Hematopoietic multipotent progenitor cell (in vitro differentiated cells): ENCODE results near the gene TET2. TPM values are rescaled to one million over a fixed set of nuclear protein-coding genes. Genes with fewer than 3 reads are reported as not detected.
A peak's percentile ranks its signal among the peaks of the same experiment; 100 is the strongest.

Experiments
- DNase-seq, 3 donors: peaks; one replicate each; pipeline ENCODE4 v3.0.0-alpha.2; 2011 to 2015; ENCODE audit warnings: low read depth in 2 of 3, low spot score in 2 of 3
- total RNA-seq: library from RNA; depleted of rRNA; stranded (reverse); fragments of >200 nt; gene quantifications from one replicate; pipeline ENCODE4 v1.2.3, GENCODE V29; 2012

Gene TET2
- total RNA-seq, 1 donor: 29.4 TPM

DNA sequence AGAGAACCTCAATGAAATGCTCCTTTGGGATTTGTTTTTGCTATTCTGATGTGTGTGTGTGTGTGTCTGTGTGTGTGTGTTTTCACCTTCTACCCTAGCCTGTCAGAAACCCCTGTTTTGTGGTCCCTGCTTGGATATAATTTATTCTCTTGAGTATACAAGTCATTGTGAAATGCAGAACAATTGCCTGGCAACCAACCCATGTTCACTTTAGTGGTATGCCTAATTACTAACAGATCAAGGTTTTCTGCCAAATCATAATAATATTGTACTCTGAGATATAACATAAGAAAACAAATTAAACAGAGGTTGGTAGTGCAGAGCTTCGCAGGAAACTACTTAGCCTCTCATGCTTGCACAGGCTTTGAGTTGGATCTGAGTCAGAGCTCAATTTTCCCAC is 7.0 kb upstream of the TET2 start:
- DNase-seq: peak in 1 of 3 donors; percentile 67

DNA sequence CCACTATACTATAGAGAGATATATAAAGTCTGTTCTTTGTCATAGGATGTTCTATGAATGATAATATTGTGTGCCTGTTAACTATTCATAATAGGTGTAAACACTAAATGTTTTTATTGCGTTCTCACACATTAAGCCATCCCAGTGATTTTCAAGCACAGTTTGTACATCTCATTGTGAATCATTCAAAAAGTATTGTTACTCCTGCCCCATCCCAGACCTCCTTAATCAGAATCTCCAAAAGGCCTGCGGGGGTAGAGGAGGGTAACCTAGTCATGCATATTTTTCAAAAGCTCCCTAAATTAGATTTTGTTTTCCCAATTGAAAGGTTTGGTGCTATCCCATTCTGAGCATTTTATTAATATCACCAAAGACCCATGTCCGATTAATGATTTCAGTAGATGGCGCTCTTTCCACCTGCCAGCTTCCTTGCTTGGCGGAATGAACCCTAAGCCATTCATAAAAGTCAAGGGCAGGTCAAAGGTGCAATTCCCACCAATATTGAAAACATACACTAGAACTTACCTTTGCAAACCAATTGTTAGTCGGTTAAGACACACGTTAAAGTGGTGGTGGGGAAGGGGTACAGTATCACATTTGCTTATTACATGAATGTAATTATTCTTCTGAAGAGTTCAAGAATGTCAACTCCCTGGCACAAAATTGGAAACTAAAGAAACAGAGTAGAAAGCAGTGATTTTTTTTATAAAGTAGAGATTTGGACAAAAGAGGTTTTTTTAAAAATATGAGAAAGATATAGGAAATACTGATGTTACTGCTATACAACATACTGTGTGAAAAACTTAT is 5.8 kb upstream of the TET2 start:
- DNase-seq: peak; percentile 24 to 35 (median 31)

DNA sequence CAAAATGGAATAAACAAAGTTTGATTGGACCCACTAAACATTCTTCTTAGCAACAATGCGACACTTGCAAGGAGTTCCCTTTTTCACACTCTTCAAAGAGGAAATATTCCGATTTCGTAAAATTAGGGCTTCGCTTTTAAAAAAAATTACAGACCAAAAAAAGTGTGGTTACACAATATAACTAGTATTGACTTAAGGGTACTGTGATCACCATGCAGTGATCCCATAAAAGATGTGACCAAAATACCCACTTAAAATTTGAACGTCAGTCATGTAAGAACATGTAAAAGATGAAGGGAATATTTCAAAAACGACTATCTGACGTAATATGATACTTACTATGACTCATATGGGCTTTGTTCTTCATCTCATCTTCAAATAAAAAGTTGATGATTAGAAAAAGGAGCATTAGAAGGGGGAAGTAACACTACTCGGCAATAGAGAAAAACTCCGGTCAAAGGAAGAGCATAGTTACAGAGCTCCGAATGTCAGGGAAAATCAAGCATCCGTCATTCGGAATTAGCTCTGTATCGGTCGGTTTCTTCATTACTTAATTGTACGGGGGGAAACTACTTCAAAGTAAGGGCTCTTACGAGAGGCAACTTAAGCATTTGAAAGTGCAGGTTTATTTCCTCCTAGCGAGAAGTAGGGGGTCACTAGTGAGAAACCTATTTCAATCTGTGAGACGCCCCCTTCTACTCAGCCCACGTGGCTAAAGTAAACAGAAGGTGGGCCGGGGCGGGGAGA is 1.3 kb upstream of the TET2 start:
- peak; percentile 6 to 75 (median 56) for DNase-seq

DNA sequence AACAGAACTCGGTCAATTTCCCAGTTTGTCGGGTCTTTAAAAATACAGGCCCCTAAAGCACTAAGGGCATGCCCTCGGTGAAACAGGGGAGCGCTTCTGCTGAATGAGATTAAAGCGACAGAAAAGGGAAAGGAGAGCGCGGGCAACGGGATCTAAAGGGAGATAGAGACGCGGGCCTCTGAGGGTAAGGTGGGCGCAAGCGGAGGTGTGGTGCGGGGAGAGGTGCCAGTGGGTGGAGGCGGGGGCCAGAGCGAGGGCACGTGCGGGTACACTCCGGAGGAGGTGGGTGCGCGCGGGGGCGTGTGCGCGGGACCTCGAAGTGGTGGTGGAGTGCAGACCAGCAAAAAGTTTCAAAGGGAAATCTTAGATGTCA is 787 bp upstream of the TET2 start:
- peak in 1 of 3 donors; percentile 45 for DNase-seq

DNA sequence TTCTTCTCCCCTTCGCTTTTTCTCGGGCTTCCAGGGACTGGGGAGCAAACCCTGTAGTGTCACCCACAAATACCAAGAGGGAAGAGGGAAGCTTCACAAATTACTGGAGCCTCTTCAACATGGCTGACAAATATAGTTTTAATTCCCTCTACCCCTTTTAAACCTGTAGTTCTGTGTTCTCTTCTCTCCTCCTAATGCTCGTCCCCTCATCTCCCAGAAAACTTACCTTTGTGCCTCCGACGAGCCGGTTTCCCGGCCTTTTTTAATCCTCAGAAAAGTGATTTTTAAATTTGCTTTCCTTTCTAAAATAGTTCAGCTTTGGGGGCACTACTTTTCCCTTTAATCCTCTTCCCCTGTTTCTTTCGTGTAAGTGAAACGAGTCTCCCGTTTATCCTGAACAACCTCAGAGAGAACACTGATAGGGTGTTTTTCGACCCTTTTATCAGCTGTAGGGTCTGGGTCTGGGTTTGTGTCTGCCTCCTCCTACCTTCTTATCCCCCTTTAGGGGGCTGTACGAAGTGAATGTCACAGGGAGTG is 408 bp downstream of the TET2 start:
- DNase-seq: peak in 1 of 3 donors; percentile 11

DNA sequence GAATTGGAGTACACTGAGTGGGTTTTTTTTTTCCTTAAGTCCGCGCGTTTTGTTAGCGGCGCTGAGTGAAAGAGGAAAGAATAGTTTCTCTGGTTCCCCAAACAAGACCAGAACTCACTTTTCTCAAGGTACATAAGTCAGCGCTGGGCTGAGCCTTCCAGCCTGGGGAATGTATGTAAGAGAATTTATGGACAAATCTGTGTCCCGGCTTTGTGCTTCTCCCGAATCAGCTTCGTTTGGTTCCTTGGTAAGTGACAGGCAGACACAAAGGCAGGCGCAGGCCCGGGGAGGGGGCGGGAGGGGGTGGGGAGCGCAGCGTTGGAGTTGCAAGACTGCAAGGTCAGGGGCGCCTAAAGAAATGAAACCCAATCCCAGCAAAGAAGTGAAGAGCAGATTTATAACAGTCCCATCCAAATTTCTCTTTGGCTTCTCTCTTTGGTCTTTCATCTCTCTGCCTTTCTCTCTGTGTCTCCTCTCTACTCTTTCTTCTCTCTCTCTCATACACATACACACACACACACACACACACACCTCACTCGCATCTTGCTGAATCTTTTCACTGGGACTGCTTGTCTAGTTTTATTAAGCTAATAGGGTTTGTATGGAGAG is 981 bp downstream of the TET2 start:
- peak in 2 of 3 donors; percentile 38 to 59 for DNase-seq

DNA sequence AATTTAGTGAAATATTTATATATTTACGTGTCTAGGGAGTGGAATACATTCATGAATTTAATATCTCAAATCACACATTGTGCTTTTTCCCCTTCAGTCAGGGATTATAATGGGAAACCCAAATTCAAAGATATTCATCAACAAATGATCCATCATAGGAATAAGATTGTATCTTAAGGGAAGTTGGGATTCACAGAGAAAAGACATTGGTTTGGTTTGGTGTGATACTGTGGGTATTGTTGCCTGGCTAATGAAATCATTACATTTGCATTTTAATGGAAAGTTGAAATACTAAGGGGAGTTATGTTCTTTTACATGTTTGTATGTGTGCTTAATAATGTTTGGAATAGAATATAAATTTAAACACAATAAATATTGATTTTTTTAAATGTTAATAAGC is 1.7 kb downstream of the TET2 start:
- DNase-seq: no peak

DNA sequence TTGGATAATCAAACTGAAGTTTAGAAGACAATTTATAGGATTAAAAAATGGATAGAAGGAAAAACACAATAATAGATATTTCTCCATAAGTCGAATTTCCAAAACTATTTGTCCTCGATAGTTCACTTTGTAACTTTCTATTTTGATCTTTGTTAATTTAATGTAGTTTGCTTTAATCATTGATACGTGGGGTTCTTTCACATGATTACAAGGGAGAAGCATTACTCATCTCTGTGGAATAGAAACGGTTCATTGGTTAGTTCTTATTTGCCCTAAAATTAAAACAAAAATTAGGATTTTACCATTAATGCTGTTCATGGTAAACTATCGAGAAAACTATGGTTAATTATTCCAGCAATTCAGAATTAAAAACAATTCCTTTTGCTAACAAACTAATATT is 2.1 kb downstream of the TET2 start:
- no peak for DNase-seq

DNA sequence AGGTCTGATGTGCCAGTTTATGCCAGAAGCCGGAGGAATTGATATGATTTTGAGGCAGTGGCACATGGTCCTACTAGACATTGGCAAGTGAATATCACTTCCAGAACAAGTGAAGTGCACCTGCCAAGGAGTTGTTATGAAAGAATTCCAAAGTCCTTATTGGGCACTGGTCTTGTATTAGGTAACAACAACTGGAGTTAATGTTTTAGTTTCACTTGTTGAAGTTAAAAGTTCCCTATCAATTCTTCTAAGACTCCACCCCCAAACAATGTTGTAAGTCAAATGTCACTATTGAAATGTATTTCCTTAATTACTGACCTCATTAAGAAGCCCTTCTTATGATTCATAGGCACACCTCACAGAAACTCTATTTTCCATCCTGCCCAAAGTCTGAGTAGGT is 3.1 kb downstream of the TET2 start:
- DNase-seq: peak in 1 of 3 donors; percentile 11

DNA sequence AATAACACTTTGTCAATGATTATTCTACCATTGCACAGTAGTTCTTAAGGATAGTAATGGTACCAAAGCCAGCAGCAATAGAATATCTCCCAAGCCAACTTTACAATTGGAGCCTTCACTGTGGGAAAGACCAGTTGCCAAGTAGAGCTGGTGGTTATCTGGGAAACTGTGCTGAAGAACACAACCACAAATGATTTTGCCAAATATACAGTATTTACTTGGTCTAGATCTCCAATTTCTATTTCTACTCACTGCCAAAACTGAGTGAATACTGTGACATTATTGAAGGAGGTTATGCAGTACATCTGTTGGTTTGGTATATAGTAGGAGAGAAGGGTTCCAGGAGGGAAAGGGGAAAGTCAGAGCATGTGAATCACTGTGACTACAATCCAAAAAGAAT is 3.8 kb downstream of the TET2 start:
- no peak for DNase-seq

DNA sequence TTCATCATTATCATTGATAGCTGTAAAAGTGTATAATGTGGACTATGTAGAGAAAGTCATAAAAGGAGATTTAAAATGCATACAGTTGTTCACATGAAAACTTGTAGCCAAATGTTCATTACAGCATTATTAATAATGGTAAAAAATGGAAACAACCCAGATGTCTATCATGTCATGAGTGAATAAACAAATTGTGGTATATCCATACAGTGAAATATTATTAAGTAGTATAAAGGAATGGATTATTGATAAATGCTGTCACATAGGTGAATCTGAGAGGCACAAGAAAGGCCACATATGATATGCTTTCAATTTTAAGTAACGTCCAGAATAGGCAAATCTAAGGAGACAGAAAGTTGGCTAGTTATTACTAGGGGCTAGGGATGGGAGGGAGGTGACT is 7.1 kb downstream of the TET2 start:
- DNase-seq: no peak

DNA sequence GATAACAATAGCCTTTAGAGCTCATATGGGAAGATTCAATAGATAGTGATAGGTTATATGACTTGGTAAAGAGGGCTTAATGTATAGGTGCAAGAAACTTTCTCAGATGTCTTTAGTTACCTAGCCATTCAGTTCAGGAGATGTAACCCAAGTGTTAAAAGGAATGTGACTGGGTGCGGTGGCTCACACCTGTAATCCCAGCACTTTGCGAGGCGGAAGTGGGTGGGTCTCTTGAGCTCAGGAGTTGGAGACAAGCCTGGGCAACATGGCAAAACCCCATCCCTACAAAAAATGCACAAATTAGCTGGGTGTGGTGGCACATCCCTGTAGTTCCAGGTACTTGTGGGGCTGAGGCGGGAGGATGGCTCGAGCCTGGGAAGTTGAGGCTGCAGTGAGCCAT is 7.9 kb downstream of the TET2 start:
- no peak for DNase-seq

DNA sequence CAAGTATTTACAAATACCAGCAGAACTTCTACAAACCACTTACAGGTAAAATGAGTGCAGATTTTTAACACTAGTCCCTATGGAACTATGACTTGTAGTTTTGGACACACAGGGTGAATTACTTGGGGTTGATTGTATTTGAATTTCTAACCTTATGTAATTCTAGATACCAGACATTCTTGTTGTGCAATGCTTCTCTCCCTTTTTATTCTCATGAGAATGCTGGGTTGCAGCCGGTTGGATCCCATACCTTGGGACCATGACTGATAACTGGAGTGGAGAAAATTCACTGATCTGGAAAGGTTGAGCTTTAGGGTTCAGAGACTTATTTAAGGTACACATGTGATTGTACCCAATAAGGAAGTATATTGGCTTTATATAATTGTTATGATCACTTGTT is 8.8 kb downstream of the TET2 start:
- no peak for DNase-seq

DNA sequence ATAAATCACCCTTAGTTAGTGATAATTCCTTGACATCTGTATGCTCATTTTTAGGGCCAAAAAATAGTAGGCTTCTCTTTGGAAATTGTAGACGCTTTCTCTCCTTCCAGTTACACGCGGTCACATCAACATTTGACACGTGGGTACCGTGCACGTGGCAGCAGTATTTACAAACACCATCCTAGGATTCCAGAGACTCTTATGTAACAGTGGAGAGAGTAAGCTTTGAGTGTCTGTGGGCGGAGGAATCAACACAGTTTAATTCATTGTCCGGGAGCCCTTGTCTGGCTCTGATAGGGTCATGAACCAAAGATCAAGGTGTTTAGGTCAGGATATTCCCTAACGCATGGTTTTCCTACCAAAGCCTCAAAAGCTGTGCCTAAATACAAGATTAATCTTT is 12.2 kb downstream of the TET2 start:
- DNase-seq: no peak

DNA sequence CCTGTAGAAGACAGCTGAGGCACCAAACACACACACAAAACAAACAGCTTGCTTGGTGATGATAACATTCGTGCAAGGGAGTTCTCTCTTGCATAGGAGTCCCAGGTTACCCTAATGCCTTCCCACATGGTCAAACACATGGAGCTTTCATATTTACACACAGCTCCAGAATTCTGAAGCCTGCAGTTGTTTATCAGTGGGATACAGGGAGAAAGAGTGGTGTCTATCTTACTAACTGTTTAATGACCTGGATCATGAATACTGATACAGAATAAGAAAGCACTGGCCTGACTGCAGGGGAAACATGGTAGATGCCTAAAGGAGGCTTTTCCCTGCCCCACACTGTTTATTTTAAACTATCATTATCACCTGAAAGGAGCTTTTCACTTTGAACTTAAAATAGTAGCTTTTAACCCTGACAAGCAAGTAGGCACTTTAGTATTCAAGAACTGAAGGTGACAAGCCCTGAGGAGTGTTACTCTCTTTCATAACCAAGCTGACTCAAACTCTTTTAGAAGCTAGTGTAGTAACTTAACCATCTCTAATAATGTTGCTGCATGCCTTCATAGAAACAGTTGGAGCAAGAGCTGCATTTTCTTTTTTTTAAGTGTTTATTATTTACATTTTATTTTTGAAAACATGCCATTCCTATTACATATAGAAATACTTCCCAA is 15.6 kb downstream of the TET2 start:
- DNase-seq: no peak

DNA sequence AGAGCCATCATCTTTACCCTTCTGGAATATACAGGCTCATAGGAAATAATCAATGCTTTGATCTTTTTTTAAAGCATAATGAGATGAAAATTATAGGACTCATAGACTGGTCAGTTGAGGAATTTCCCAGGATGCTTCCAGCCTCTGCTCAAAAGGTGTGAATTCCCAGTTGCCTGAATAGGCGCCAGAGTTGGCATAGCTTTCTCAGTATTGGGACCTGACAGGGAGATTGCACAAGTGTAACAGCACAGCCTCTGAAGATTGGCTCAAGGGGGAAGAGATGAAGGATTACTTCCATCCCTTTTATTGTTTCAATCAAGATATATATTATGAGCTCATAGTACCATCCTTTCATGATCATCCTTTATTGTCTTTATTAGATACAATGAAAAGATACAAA is 17.9 kb downstream of the TET2 start:
- no peak for DNase-seq

DNA sequence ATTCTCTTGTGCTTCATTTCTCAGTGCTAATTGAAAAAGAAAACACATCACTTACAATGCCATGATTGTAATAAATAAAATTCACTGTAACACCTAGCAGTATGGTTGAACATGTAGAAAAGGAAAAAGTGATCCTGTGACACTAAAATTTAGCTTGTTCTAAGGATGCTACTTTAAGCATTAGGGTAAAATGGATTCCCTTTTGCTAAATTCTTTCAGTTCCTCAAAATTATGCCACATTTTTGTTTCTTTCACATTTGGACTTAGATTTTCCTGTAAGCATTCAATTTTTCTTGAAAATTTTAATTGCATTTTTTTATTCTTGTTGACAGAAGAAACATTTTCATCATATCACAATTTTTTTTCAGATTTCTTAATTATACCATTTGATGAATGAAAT is 19.4 kb downstream of the TET2 start:
- DNase-seq: no peak

DNA sequence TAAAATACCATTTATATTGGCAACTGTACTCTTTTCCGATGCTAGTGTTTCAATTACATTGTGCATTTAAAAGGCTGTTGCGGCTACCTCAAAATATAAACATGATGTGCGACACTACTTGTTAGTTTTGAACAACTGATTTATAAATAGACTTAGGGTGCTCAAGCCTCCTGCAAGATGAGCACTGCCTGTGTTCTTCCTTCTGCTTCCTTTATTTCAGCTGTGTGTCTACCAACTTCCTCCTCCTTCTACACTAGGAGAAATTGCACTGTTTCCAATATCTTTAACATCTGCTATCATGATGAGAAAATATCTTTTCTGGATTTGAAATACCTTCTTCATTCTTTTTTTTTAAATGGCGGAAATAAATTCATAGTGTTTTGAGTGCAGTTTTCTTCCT is 24.0 kb downstream of the TET2 start:
- DNase-seq: no peak

DNA sequence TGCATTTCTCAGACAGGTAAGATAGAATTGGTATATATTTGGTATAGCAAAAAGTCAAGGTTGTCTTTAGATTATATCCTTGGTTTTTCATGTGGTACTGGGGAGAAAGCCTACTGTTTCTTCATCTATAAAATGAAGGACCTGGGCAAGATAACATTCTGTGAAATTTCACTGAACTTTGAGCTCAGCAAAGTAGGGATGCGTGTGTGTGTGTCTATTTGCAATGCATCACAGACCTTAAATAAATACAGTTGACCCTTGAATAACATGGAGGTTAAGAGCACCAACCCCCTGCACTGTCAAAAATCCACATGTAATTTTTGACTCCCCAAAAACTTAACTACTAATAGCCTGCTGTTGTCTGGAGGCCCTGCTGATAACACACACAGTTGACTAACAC is 25.2 kb downstream of the TET2 start:
- no peak for DNase-seq

DNA sequence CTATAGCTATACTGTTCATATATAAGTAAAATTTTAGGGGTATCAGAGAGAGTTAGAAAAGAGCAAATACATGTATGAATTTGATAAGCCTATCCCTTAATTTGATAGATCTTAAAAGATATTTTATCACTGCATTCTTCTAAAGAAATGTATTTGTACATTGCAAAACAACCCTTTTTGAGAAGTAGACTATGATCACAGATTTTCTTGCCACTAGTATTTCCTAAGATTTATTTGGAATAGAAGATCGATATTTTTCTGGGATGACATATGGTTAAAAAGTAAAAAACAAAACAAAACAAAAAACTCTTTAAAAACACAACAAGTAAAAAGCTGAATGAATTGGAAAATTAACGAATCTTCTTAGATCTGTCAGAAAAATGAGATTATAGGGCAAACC is 27.4 kb downstream of the TET2 start:
- DNase-seq: no peak
